HG02588 (cell line): ENCODE results near the gene SLC51B.
A peak's percentile ranks its signal among the peaks of the same experiment; 100 is the strongest.
"Not testable (repeated sequence)": the region's sequence is repeated elsewhere in the genome, so short reads cannot be mapped to it uniquely, and the experiment has no call there.

ENCODE experiments used
- ATAC-seq: cut with Tn5 transposase; IDR thresholded peaks from one replicate; pipeline ENCODE4 v1.9.1; 2021; ENCODE audit warnings: mild to moderate bottlenecking, moderate library complexity; ENCODE audit not compliant: unreplicated experiment

SLC51B gene

GRCh38 chr15:65044724-65045481, at the start of gene SLC51B:
Gene SLC51B (plus strand): TSS chr15:65045387. CDS start chr15:65050005, 4,618 bp downstream.
- ATAC-seq = no peak

- no peak for ATAC-seq
These were observed 48.1 kb upstream of the SLC51B start for GRCh38 chr15:64997066-64997465.

- ATAC-seq = no peak
These were observed 47.3 kb upstream of the SLC51B start for GRCh38 chr15:64997745-64998375.

GRCh38 chr15:65004993-65005392, 40.2 kb upstream of the SLC51B start:
- ATAC-seq = no peak

- no peak for ATAC-seq
These were observed 38.3 kb upstream of the SLC51B start for GRCh38 chr15:65006876-65007275.

GRCh38 chr15:65008983-65009382, 36.2 kb upstream of the SLC51B start:
- no peak for ATAC-seq

- ATAC-seq = not testable (repeated sequence)
These were observed 34.0 kb upstream of the SLC51B start for GRCh38 chr15:65011198-65011597.

GRCh38 chr15:65020419-65020818, 24.8 kb upstream of the SLC51B start:
- ATAC-seq = no peak

GRCh38 chr15:65021488-65021887, 23.7 kb upstream of the SLC51B start:
- ATAC-seq = no peak

GRCh38 chr15:65026756-65027155, 18.4 kb upstream of the SLC51B start:
- no peak for ATAC-seq

GRCh38 chr15:65027593-65027992, 17.6 kb upstream of the SLC51B start:
- ATAC-seq = no peak

GRCh38 chr15:65028338-65028737, 16.8 kb upstream of the SLC51B start:
- ATAC-seq = no peak

GRCh38 chr15:65028921-65029735, 16.1 kb upstream of the SLC51B start, which contains the start of gene MTFMT:
Gene MTFMT (minus strand): TSS chr15:65029639. CDS start chr15:65029613, 26 bp downstream.
- ATAC-seq = peak; percentile 77

- no peak for ATAC-seq
These were observed 15.4 kb upstream of the SLC51B start for GRCh38 chr15:65029736-65030208.

GRCh38 chr15:65032801-65033537, 12.2 kb upstream of the SLC51B start:
- ATAC-seq = no peak

GRCh38 chr15:65033659-65034269, 11.4 kb upstream of the SLC51B start:
- no peak for ATAC-seq

- no peak for ATAC-seq
These were observed 10.5 kb upstream of the SLC51B start for GRCh38 chr15:65034719-65035118.

GRCh38 chr15:65037309-65037708, 7.9 kb upstream of the SLC51B start:
- ATAC-seq = no peak

GRCh38 chr15:65038428-65038827, 6.8 kb upstream of the SLC51B start:
- ATAC-seq = no peak

GRCh38 chr15:65038836-65039235, 6.4 kb upstream of the SLC51B start:
- ATAC-seq = no peak
